PC-9 (cell line): Measurements from ENCODE around the gene NOP53.

Experiments
- CTCF ChIP-seq: fragments of 200-600 bp; sonication (generic); conservative IDR thresholded peaks from 2 replicates; pipeline ENCODE4 v1.6.1; 2017; ENCODE audit warnings: mixed run types, antibody characterized with exemption, mild to moderate bottlenecking, moderate library complexity
- EZH2 ChIP-seq: fragments of 200-600 bp; sonication (generic); IDR thresholded peaks from 2 replicates; pipeline ENCODE4 v1.8.0; 2017; ENCODE audit warnings: antibody characterized with exemption, low read depth

- no peak for TF ChIP-seq CTCF
- no peak for TF ChIP-seq EZH2
These were observed 14.8 kb upstream of the NOP53 start for GRCh38 chr19:47730521-47730889.
